Transverse colon (tissue), 4 donors: ENCODE results near the gene SPATA19.

Source experiments
- CTCF ChIP-seq, 5 experiments: fragments of 200-600 bp in 3 of 5; fragments of 450-650 bp in 2 of 5; sonication (generic) in 3 of 5; IDR thresholded peaks; 1 replicate in 2 of 5; 2 replicates in 3 of 5; pipeline ENCODE4 v1.5.1; 2016 to 2017; ENCODE audit warnings: antibody characterized with exemption in 5 of 5, inconsistent platforms in 3 of 5, mild to moderate bottlenecking in 2 of 5, moderate library complexity in 1 of 5
- EP300 ChIP-seq: sonication (generic); formaldehyde crosslinking; IDR thresholded peaks from one replicate; pipeline ENCODE4 v1.6.1; 2017; ENCODE audit warnings: antibody characterized with exemption, low read depth
- POLR2A ChIP-seq: fragments of 450-650 bp; IDR thresholded peaks from one replicate; pipeline ENCODE4 v1.6.1; 2016; ENCODE audit warnings: antibody characterized with exemption, mild to moderate bottlenecking, moderate library complexity
- POLR2AphosphoS5 ChIP-seq, 3 donors: sonication (generic); formaldehyde crosslinking; IDR thresholded peaks; one replicate each; pipeline ENCODE4 v1.6.1; 2016; ENCODE audit warnings: antibody characterized with exemption in 3 of 3

DNA sequence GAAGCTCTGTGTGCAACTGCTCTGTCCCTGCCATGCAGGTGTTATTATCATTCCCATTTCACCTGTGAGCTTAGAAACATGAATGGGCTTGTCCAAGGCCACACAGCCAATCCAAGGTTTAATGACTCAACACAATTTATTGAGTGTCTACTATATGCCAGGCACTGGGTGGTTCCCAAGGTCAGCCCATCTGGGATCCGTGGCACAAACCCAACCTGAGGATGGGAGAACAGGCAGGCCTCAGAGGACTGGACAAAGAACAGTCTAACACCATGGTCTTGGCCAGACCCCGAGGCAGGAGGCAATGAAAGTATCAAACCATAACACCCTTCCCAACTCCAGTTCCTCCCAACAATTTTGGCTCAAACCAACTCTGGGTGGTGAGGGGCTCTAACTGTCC lies 15.7 kb downstream of the SPATA19 start:
- TF ChIP-seq POLR2AphosphoS5 (IDR thresholded peaks at IDR 0.05) (no peak), POLR2A (no peak), CTCF (IDR thresholded peaks at IDR 0.05) (no peak), EP300 (no peak)
